ENCODE data around the gene TSTD2.

DNA sequence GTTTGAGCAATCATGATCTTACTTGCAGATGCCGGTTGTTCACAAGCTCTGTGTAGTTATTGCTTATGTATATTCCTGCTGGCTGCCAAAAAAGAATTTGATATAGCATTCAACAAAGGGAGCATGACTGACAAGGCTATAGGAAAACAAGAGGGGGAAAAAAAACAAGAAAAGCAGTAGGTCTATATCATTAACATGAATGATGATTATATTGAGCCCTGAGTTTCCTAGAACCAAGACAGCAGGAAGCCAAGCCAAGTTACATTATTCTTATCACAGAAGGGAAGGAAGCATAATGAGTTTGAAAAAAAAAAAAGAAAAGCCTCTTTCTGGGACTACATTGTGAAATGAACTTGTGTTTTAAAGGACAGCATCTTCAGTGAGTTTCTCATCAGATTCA, 41.0 kb downstream of the TSTD2 start:
- TF ChIP-seq CTCF (IDR thresholded peaks at IDR 0.05; ENCODE audit: insufficient read depth, low read length, poor library complexity, severe bottlenecking) (no peak), EZH2phosphoT487 (conservative IDR thresholded peaks at IDR 0.05; ENCODE audit: low read length) (no peak)

All from SU-DHL-6 (cell line).